ENCODE results near the gene RAD51AP2.
"Not testable (repeated sequence)": the region's sequence is repeated elsewhere in the genome, so short reads cannot be mapped to it uniquely, and the experiment has no call there.

Gene RAD51AP2

DNA sequence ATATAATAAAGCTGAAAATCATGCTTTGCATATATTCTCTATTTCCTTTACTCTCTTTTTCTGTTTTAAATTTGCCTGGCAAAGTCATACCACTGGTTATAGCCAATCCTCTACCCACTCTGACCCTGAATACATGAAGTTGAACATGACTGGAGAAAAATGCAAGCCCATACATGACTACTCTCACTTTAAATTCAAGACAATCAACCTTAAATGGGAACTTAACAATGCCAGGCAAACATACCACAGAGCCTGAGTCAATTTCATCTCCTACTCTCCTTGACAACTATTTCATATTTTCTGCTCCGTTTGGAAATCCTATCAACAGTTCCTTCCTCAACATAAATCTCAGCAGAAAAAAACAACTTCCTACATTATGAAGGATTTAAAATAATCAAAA is 22.6 kb downstream of the RAD51AP2 start:
- in situ Hi-C loops (cut with MboI; ENCODE audit: low pct_unique_long_range_greater_than_20kb, low sequenced_read_pairs, unreplicated experiment): no loop called here
- no peak for TF ChIP-seq CTCF (IDR thresholded peaks at IDR 0.05; ENCODE audit: extremely low read depth, insufficient read depth, missing control alignments)

DNA sequence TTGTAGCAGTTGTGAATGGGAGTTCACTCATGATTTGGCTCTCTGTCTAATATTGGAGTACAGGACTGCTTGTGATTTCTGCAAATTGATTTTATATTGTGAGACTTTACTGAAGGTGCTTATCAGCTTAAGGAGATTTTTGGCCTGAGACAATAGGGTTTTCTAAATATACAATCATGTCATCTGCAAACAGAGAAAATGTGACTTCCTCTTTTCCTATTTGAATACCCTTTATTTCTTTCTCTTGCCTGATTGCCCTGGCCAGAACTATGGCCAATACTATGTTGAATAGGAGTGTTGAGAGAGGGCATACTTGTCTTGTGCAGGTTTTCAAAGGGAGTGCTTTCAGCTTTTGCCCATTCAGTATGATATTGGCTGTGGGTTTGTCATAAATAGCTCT is 28.1 kb downstream of the RAD51AP2 start:
- in situ Hi-C loops (cut with MboI; ENCODE audit: low pct_unique_long_range_greater_than_20kb, low sequenced_read_pairs, unreplicated experiment); DNase-seq (ENCODE audit: low spot score): not testable (repeated sequence)

More for the DNA sequence above, 22.6 kb downstream of the RAD51AP2 start:
- DNase-seq (ENCODE audit: low spot score): no peak

- DNase-seq (ENCODE audit: low spot score); in situ Hi-C loops (cut with MboI; ENCODE audit: low pct_unique_long_range_greater_than_20kb, low sequenced_read_pairs, unreplicated experiment): not testable (repeated sequence)
Measured at GRCh38 chr2:17488610-17489009, 29.6 kb downstream of the RAD51AP2 start.

DNA sequence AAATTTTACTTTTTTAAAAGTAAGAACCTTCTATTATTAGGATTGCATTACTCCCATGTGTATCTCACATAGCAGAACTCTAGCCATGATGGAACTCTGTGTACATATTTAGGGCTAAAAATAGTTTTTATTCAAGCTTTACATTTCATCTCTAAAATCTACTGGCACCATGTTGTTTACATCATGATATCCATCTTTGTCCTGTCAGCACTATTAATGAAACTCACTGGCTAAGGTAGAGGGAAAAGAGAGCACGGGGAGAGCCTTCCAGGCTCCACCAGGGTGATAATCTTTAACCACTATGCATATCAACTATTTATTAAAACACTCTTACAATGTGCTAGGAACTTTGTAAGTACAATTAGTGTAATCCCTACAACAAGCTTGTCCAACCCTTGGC is 34.7 kb downstream of the RAD51AP2 start:
- no peak for DNase-seq (ENCODE audit: low spot score)
- in situ Hi-C loops (cut with MboI; ENCODE audit: low pct_unique_long_range_greater_than_20kb, low sequenced_read_pairs, unreplicated experiment): no loop called here

GRCh38 chr2:17482651-17483050 is 35.6 kb downstream of the RAD51AP2 start:
- in situ Hi-C loops (cut with MboI; ENCODE audit: low pct_unique_long_range_greater_than_20kb, low sequenced_read_pairs, unreplicated experiment): no loop called here
- DNase-seq (ENCODE audit: low spot score): no peak
- TF ChIP-seq CTCF (IDR thresholded peaks at IDR 0.05; ENCODE audit: extremely low read depth, insufficient read depth, missing control alignments): no peak

More for the DNA sequence above, 34.7 kb downstream of the RAD51AP2 start:
- TF ChIP-seq CTCF (IDR thresholded peaks at IDR 0.05; ENCODE audit: extremely low read depth, insufficient read depth, missing control alignments): no peak

- DNase-seq (ENCODE audit: low spot score): no peak
- no peak for TF ChIP-seq CTCF (IDR thresholded peaks at IDR 0.05; ENCODE audit: extremely low read depth, insufficient read depth, missing control alignments)
- in situ Hi-C loops (cut with MboI; ENCODE audit: low pct_unique_long_range_greater_than_20kb, low sequenced_read_pairs, unreplicated experiment): loop anchor here (10.0 kb wide), 1 partner anchor 195 kb away; no protein-coding TSS in a partner anchor
Measured at GRCh38 chr2:17479875-17480274, 38.4 kb downstream of the RAD51AP2 start.

DNA sequence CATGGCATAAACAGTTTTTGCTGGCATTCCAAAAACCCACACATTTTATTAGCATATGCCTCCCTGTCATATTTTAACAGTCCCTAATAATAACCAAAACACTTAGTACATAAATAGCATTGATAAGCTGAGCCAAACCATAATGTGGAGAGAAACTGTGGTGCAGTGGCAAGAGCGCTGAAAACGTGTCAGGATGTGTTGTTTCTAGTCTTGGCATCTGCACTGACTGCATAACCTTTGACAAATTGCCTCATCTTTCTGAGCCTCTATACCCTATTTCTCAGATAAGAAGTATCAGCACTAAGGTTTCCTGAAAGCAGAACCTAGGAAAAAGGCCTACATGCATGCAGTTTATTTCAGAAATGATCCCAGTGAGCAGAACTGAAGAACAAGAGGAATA is 41.4 kb downstream of the RAD51AP2 start:
- TF ChIP-seq CTCF (IDR thresholded peaks at IDR 0.05; ENCODE audit: extremely low read depth, insufficient read depth, missing control alignments): no peak
- no peak for DNase-seq (ENCODE audit: low spot score)
- in situ Hi-C loops (cut with MboI; ENCODE audit: low pct_unique_long_range_greater_than_20kb, low sequenced_read_pairs, unreplicated experiment): loop anchor here (10.0 kb wide), 1 partner anchor 198 kb away; no protein-coding TSS in a partner anchor

DNA sequence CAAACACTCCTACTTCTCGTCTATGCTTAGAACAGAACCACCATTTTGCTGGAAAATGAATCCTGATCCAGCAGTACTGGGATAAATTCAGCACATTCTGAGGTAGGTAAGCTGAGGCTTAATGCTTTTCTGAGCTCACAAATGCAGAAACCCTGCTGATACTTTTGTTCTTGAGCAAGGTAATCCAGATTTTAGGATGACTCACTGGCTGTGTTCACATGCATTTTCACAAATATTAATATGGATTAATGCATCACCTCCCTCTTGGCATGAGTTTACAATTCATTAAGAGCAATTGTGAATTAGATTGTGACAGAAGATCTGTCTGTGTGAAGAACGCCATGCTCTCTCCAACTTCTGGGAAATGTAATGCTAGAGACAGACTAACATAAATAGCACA is 42.2 kb downstream of the RAD51AP2 start:
- no peak for TF ChIP-seq CTCF (IDR thresholded peaks at IDR 0.05; ENCODE audit: extremely low read depth, insufficient read depth, missing control alignments)
- in situ Hi-C loops (cut with MboI; ENCODE audit: low pct_unique_long_range_greater_than_20kb, low sequenced_read_pairs, unreplicated experiment): loop anchor here (10.0 kb wide), 1 partner anchor 199 kb away; no protein-coding TSS in a partner anchor
- DNase-seq (ENCODE audit: low spot score): no peak
